Measurements from ENCODE around the gene G3BP2. TPM values are rescaled to one million over a fixed set of nuclear protein-coding genes. Genes with fewer than 3 reads are reported as not detected.

G3BP2 gene
- total and polyA plus RNA-seq, 9 of the 15 experiments (the other 6 are each of a cell fraction or from before 2014, with no cell fraction given): 25.2 to 222 (median 130) TPM

DNA sequence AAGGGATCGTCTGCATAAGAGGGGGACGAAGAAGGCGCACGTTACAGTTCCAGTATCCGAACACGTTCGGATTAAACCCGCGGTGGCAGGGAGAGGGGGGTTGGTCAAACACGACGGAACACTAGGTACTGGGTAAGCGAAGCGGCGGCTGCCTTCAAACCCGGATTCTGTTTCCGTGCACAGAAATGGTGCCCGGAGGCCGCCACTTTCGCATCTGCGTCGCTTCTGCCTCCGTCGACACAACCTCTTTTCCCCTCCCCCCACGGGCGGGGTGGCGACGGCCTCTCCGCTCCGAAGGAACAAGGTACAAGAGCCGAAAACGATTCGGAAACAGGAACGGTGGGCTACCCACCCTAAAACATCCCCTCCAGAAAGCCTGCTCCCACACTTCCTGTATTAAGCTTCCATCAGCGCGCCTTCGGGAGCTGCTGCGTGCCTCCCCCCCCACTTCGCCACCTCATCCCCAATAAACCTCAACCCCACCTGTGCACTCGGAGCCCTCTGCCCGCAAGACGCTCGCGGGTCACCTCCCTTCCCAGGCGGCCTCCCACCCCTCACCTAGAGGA is 667 bp downstream of the G3BP2 start (continued):
- TF ChIP-seq, protein P1, sequence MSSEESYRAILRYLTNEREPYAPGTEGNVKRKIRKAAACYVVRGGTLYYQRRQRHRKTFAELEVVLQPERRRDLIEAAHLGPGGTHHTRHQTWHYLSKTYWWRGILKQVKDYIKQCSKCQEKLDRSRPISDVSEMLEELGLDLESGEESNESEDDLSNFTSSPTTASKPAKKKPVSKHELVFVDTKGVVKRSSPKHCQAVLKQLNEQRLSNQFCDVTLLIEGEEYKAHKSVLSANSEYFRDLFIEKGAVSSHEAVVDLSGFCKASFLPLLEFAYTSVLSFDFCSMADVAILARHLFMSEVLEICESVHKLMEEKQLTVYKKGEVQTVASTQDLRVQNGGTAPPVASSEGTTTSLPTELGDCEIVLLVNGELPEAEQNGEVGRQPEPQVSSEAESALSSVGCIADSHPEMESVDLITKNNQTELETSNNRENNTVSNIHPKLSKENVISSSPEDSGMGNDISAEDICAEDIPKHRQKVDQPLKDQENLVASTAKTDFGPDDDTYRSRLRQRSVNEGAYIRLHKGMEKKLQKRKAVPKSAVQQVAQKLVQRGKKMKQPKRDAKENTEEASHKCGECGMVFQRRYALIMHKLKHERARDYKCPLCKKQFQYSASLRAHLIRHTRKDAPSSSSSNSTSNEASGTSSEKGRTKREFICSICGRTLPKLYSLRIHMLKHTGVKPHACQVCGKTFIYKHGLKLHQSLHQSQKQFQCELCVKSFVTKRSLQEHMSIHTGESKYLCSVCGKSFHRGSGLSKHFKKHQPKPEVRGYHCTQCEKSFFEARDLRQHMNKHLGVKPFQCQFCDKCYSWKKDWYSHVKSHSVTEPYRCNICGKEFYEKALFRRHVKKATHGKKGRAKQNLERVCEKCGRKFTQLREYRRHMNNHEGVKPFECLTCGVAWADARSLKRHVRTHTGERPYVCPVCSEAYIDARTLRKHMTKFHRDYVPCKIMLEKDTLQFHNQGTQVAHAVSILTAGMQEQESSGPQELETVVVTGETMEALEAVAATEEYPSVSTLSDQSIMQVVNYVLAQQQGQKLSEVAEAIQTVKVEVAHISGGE (CRISPR knock-in tag; IDR thresholded peaks at IDR 0.05): peak in 1 of 3 experiments; percentile 54; a peak in 1 of 6 replicates
- TF ChIP-seq DNMT1 (IDR thresholded peaks at IDR 0.05): no peak
- 0 out of 2 replicates have a peak, but pooled peaks have one; percentile 23 for TF ChIP-seq MYC (IDR thresholded peaks at IDR 0.05; ENCODE audit: low read depth, low read length)
- no peak for TF ChIP-seq MYC (CRISPR knock-in tag; IDR thresholded peaks at IDR 0.05; ENCODE audit: borderline replicate concordance, low read depth)

- WGBS (ENCODE audit: insufficient coverage, low coverage, missing lambda C conversion rate): 1% methylated on average over 10 of the region's 10 CpGs
- H3K79me2 ChIP-seq (ENCODE audit: control insufficient read depth, insufficient read depth, low read length): peaks cover 70% of the 10 kb centered on the region
- no peaks in the 10 kb centered on the region for H3K27me3 ChIP-seq (ENCODE audit: control insufficient read depth in 2 of 2, insufficient read depth in 2 of 2, low read length in 2 of 2)
- no peaks in the 10 kb centered on the region for H3K9me3 ChIP-seq (replicated peaks; ENCODE audit: control insufficient read depth, insufficient read depth, low read depth, low read length)
- H3K4me3 ChIP-seq: peak overlapping the region; percentile 94
- intact Hi-C loops (cut with micrococcal nuclease) (loop anchor here (2.0 kb wide), 1 partner anchor 157 kb away; the partner anchor contains the start of genes RCHY1 and THAP6), in situ Hi-C loops (cut with MboI) (no loop called here)
- FAIRE-seq: no peak
- peaks cover 6% of the 10 kb centered on the region for H3K9me1 ChIP-seq (ENCODE audit: control insufficient read depth, insufficient read depth, low read length)
- ATAC-seq: no peak
- H4K20me1 ChIP-seq (replicated peaks; ENCODE audit: control insufficient read depth, insufficient read depth, low read length): peaks cover 49% of the 10 kb centered on the region
- no peak for DNase-seq (ENCODE audit: extremely low read depth in 1 of 4, low spot score in 3 of 4)
- ChIA-PET CTCF (ENCODE audit: low intra/inter-chr PET ratio) (no interaction called here), POLR2A (interaction anchor here (0.8 to 2.1 kb wide), 4 partner anchors 12 to 158 kb away, joined by 3 to 12 read pairs (median 4); partner anchors contain the start of genes RCHY1, THAP6 and USO1)
- BruUV-seq (replicated peaks): no TSS peak
- H3K9ac ChIP-seq (ENCODE audit: insufficient read depth in 1 of 2, low read depth in 2 of 2, low read length in 2 of 2): peak overlapping the region; percentile 96 to 99
- peaks cover 2 to 39% of the 10 kb centered on the region in 2 experiments for H3K4me1 ChIP-seq (replicated peaks in 1 of 2; ENCODE audit: control insufficient read depth in 2 of 2, insufficient read depth in 2 of 2, low read length in 2 of 2)
- H3K27ac ChIP-seq (ENCODE audit: extremely low read depth, low read depth, low read length): peak overlapping the region; percentile 95
- H3K36me3 ChIP-seq (ENCODE audit: control insufficient read depth, insufficient read depth, low read length): peaks cover 19% of the 10 kb centered on the region
- peak overlapping the region; percentile 71; the same call in 1 of the 2 replicates for H2AFZ ChIP-seq (ENCODE audit: low read depth, low read length)
- H3K4me2 ChIP-seq (ENCODE audit: insufficient read depth, low read length): peak overlapping the region; percentile 96
- no peak for TF ChIP-seq PTRF (tag; IDR thresholded peaks at IDR 0.05)
- TF ChIP-seq SRF (CRISPR knock-in tag; IDR thresholded peaks at IDR 0.05): peak in 1 of 2 experiments; percentile 75; a peak in 2 of 4 replicates
- TF ChIP-seq TGIF2 (CRISPR knock-in tag; IDR thresholded peaks at IDR 0.05): no peak
- TF ChIP-seq, protein P2, sequence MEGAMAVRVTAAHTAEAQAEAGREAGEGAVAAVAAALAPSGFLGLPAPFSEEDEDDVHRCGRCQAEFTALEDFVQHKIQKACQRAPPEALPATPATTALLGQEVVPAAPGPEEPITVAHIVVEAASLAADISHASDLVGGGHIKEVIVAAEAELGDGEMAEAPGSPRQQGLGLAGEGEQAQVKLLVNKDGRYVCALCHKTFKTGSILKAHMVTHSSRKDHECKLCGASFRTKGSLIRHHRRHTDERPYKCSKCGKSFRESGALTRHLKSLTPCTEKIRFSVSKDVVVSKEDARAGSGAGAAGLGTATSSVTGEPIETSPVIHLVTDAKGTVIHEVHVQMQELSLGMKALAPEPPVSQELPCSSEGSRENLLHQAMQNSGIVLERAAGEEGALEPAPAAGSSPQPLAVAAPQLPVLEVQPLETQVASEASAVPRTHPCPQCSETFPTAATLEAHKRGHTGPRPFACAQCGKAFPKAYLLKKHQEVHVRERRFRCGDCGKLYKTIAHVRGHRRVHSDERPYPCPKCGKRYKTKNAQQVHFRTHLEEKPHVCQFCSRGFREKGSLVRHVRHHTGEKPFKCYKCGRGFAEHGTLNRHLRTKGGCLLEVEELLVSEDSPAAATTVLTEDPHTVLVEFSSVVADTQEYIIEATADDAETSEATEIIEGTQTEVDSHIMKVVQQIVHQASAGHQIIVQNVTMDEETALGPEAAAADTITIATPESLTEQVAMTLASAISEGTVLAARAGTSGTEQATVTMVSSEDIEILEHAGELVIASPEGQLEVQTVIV (CRISPR knock-in tag; IDR thresholded peaks at IDR 0.05; ENCODE audit: borderline replicate concordance): no peak
- 0 out of 2 replicates have a peak, but pooled peaks have one; percentile 6 for TF ChIP-seq MAFG (tag; conservative IDR thresholded peaks at IDR 0.05)
- no peak for TF ChIP-seq ZBTB17 (CRISPR knock-in tag; IDR thresholded peaks at IDR 0.05)
- peak; percentile 9 for TF ChIP-seq CHD1 (IDR thresholded peaks at IDR 0.05; ENCODE audit: low read length)
Measured at GRCh38 chr4:75671802-75672421, 1.3 kb downstream of the G3BP2 start.

Measured in K562 (cell line).